HEK293 (cell line): ENCODE measurements around the gene NXT1.

Experiments
- HOXA7 ChIP-seq: sonication (generic); formaldehyde crosslinking; IDR thresholded peaks from 2 replicates; pipeline ENCODE4 v1.8.1; 2022; ENCODE audit warnings: missing genetic modification reagents, borderline replicate concordance
- ZBTB8A ChIP-seq: fragments of 450-650 bp; formaldehyde crosslinking; IDR thresholded peaks from 2 replicates; pipeline ENCODE4 v1.5.1; 2016; ENCODE audit warnings: missing biosample characterization, missing genetic modification characterization
- ZNF324 ChIP-seq: fragments of 450-650 bp; formaldehyde crosslinking; IDR thresholded peaks from 2 replicates; pipeline ENCODE4 v1.5.1; 2016; ENCODE audit warnings: missing biosample characterization, missing genetic modification characterization
- ZNF423 ChIP-seq: fragments of 450-650 bp; formaldehyde crosslinking; IDR thresholded peaks from 2 replicates; pipeline ENCODE4 v1.5.1; 2016; ENCODE audit warnings: missing biosample characterization, missing genetic modification characterization
- TF ChIP-seq, protein P1 (sequence below): fragments of 450-650 bp; formaldehyde crosslinking; IDR thresholded peaks from 2 replicates; pipeline ENCODE4 v1.5.1; 2017; ENCODE audit warnings: missing biosample characterization, missing genetic modification characterization
- TF ChIP-seq, protein P2 (sequence below): fragments of 450-650 bp; formaldehyde crosslinking; IDR thresholded peaks from 2 replicates; pipeline ENCODE4 v1.5.1; 2016; ENCODE audit warnings: missing biosample characterization, missing genetic modification characterization
- TF ChIP-seq, protein P3 (sequence below): fragments of 450-650 bp; formaldehyde crosslinking; IDR thresholded peaks from 2 replicates; pipeline ENCODE4 v1.5.1; 2017; ENCODE audit warnings: missing biosample characterization, missing genetic modification characterization
- TF ChIP-seq, protein P4 (sequence below): fragments of 450-650 bp; formaldehyde crosslinking; conservative IDR thresholded peaks from 2 replicates; pipeline ENCODE4 v1.5.1; 2016; ENCODE audit warnings: low read depth, missing biosample characterization, missing genetic modification characterization

DNA sequence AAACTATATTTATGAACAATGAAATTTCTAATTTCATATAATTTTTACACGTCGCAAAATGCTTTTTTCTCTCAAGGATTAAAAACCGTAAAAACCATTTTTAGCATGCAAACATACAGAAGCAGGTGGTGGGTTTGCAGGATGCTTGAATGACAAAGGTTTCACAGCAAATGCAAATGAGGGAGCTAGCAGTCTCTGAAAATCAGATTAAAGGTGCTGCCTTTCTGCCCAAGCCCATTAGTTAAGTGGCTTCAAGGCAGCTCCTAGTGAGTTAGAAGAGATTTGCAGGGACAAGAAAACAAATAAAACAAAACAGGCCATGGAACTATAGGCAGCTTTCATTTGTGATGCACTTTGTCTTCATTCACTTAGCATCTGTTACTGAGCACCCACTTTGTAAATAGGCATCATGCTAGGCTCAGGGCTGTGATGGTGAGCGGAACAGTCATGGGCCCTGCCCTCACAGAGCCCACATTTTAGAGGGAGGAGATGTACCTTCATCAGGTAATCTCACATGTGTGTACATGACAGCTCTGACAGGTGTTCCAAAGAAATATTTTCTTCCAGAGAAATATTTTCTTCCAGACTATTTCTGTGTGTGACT is 41.2 kb downstream of the NXT1 start:
- TF ChIP-seq, protein P1, sequence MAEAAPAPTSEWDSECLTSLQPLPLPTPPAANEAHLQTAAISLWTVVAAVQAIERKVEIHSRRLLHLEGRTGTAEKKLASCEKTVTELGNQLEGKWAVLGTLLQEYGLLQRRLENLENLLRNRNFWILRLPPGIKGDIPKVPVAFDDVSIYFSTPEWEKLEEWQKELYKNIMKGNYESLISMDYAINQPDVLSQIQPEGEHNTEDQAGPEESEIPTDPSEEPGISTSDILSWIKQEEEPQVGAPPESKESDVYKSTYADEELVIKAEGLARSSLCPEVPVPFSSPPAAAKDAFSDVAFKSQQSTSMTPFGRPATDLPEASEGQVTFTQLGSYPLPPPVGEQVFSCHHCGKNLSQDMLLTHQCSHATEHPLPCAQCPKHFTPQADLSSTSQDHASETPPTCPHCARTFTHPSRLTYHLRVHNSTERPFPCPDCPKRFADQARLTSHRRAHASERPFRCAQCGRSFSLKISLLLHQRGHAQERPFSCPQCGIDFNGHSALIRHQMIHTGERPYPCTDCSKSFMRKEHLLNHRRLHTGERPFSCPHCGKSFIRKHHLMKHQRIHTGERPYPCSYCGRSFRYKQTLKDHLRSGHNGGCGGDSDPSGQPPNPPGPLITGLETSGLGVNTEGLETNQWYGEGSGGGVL (tag by site-specific recombination): no peak
- TF ChIP-seq ZNF423: no peak
- TF ChIP-seq, protein P2, sequence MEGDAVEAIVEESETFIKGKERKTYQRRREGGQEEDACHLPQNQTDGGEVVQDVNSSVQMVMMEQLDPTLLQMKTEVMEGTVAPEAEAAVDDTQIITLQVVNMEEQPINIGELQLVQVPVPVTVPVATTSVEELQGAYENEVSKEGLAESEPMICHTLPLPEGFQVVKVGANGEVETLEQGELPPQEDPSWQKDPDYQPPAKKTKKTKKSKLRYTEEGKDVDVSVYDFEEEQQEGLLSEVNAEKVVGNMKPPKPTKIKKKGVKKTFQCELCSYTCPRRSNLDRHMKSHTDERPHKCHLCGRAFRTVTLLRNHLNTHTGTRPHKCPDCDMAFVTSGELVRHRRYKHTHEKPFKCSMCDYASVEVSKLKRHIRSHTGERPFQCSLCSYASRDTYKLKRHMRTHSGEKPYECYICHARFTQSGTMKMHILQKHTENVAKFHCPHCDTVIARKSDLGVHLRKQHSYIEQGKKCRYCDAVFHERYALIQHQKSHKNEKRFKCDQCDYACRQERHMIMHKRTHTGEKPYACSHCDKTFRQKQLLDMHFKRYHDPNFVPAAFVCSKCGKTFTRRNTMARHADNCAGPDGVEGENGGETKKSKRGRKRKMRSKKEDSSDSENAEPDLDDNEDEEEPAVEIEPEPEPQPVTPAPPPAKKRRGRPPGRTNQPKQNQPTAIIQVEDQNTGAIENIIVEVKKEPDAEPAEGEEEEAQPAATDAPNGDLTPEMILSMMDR (tag by site-specific recombination): no peak
- TF ChIP-seq, protein P3, sequence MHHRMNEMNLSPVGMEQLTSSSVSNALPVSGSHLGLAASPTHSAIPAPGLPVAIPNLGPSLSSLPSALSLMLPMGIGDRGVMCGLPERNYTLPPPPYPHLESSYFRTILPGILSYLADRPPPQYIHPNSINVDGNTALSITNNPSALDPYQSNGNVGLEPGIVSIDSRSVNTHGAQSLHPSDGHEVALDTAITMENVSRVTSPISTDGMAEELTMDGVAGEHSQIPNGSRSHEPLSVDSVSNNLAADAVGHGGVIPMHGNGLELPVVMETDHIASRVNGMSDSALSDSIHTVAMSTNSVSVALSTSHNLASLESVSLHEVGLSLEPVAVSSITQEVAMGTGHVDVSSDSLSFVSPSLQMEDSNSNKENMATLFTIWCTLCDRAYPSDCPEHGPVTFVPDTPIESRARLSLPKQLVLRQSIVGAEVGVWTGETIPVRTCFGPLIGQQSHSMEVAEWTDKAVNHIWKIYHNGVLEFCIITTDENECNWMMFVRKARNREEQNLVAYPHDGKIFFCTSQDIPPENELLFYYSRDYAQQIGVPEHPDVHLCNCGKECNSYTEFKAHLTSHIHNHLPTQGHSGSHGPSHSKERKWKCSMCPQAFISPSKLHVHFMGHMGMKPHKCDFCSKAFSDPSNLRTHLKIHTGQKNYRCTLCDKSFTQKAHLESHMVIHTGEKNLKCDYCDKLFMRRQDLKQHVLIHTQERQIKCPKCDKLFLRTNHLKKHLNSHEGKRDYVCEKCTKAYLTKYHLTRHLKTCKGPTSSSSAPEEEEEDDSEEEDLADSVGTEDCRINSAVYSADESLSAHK (tag by site-specific recombination): no peak
- TF ChIP-seq, protein P4, sequence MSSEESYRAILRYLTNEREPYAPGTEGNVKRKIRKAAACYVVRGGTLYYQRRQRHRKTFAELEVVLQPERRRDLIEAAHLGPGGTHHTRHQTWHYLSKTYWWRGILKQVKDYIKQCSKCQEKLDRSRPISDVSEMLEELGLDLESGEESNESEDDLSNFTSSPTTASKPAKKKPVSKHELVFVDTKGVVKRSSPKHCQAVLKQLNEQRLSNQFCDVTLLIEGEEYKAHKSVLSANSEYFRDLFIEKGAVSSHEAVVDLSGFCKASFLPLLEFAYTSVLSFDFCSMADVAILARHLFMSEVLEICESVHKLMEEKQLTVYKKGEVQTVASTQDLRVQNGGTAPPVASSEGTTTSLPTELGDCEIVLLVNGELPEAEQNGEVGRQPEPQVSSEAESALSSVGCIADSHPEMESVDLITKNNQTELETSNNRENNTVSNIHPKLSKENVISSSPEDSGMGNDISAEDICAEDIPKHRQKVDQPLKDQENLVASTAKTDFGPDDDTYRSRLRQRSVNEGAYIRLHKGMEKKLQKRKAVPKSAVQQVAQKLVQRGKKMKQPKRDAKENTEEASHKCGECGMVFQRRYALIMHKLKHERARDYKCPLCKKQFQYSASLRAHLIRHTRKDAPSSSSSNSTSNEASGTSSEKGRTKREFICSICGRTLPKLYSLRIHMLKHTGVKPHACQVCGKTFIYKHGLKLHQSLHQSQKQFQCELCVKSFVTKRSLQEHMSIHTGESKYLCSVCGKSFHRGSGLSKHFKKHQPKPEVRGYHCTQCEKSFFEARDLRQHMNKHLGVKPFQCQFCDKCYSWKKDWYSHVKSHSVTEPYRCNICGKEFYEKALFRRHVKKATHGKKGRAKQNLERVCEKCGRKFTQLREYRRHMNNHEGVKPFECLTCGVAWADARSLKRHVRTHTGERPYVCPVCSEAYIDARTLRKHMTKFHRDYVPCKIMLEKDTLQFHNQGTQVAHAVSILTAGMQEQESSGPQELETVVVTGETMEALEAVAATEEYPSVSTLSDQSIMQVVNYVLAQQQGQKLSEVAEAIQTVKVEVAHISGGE (tag by site-specific recombination): no peak
- TF ChIP-seq HOXA7: no peak
- no peak for TF ChIP-seq ZBTB8A (tag by site-specific recombination)
- no peak for TF ChIP-seq ZNF324 (tag by site-specific recombination)
